Activated CD8-positive, alpha-beta memory T cell treated with anti-CD3 and anti-CD28 coated beads for 36 hours (primary cell): Measurements from ENCODE around the gene SYT8. TPM values are rescaled to one million over a fixed set of nuclear protein-coding genes. Genes with fewer than 3 reads are reported as not detected.

ENCODE experiments used
- CTCF ChIA-PET: fragments of 350-600 bp; sonication (Branson Sonifier 250); formaldehyde crosslinking; loops from one replicate; lab custom pipeline; 2021; ENCODE audit warnings: antibody characterized with exemption; lab: Charles Lee
- POLR2A ChIA-PET: fragments of 350-600 bp; sonication (Branson Sonifier 250); formaldehyde crosslinking; loops from one replicate; lab custom pipeline; 2021; ENCODE audit warnings: antibody characterized with exemption; lab: Charles Lee
- total RNA-seq, 2 experiments: library from RNA; stranded (reverse); gene quantifications; one replicate each; pipeline ENCODE4 v1.2.3, GENCODE V29; 2021

SYT8 gene
- total RNA-seq, 2 experiments from 2014 or later = not detected

DNA sequence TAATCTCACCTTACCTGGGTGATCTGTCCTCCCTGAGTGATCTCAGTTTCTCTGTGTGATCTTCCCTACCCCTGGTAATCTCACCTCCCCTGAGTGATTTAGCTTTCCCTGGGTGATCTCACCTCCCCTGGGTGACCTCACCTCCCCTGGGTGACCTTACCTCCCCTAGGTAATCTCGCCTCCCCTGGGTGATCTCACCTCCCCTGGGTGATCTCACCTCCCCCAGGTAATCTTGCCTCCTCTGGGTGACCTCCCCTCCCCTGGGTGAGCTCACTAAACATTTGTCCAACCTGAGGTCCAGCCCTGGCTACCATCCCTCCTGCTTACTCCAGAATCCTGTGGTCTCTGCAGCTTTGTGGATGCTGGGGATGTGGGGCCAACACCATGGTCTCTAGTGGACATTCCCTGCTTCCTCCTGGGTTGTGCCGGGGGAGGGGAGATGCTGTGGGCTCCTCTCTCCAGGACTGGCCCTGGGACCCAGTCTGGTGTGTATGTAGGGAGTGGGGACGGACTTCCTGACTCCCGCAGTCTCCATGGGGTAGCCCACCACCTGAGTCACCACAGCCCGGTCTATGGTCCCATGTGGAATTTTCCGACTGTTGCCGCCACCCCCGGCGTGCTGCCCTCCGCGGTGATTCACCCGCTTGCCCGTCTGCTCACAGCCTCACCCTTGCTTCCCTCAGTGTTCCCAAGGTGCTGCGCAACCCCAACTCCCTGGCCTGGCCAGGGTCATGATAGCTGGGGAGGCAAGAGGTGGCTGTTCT is 28.0 kb downstream of the SYT8 start:
- ChIA-PET POLR2A (no interaction called here), CTCF (interaction anchor here (1.0 to 1.2 kb wide), 2 partner anchors 10 to 19 kb away, joined by 3 read pairs; partner anchors contain the start of gene LSP1)

GRCh38 chr11:1863352-1864216 is 28.8 kb downstream of the SYT8 start:
- ChIA-PET CTCF (interaction anchor here (1.0 to 1.2 kb wide), 2 partner anchors 11 to 19 kb away, joined by 3 read pairs; partner anchors contain the start of gene LSP1), POLR2A (no interaction called here)

- POLR2A ChIA-PET = no interaction called here
- CTCF ChIA-PET = interaction anchor here (1.0 kb wide), 1 partner anchor 18 kb away, joined by 3 read pairs; no protein-coding TSS in a partner anchor
These were observed 29.4 kb downstream of the SYT8 start for GRCh38 chr11:1864231-1864630.

DNA sequence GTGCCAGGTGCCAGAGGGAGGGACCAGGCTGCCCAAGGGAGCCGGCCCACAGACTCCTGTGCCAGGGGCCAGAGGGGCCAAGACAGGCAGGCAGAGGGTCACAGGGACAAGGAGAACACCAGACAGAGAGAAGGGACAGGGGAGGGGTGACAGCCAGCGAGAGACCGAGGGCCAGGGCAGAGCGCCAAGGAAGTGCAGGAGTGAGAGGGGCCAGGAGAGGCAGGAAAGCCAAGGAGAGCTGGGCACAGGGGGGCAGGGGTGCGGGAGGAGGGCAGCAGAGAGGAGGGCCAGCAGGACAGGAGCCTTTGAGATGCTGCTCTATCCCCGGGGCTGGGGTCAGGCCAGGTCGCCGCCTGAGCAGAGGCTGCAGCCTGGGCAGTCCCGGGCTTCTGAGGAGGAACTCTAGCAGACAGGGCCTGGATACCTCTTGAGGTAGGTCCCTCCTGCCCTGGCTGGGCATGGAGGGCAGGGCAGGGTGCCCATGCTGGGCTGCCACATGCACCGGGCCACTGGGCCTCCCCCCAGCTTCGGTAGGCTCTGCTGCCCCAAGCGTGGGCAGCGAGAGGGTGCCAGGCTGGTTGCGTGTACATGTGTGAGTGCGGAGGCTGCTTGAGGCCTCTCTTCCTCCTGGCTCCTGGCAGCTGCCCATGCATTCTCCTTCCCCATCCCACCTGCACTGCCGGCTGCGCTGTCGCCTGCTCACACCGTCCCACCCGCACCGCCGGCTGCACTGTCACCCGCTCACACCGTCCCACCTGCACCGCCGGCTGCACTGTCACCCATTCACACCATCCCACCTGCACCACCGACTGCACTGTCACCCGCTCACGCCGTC is 30.3 kb downstream of the SYT8 start:
- ChIA-PET CTCF (interaction anchor here (1.0 to 1.5 kb wide), 2 partner anchors 17 to 19 kb away, joined by 3 to 5 read pairs; no protein-coding TSS in a partner anchor), POLR2A (no interaction called here)

- CTCF ChIA-PET = interaction anchor here (1.2 to 1.5 kb wide), 2 partner anchors 16 kb away, joined by 3 to 5 read pairs; no protein-coding TSS in a partner anchor
- POLR2A ChIA-PET = interaction anchor here (1.1 kb wide), 1 partner anchor 13 kb away, joined by 3 read pairs; no protein-coding TSS in a partner anchor
These were observed 31.4 kb downstream of the SYT8 start for GRCh38 chr11:1866226-1866625.

- POLR2A ChIA-PET = interaction anchor here (1.1 kb wide), 1 partner anchor 13 kb away, joined by 3 read pairs; no protein-coding TSS in a partner anchor
- CTCF ChIA-PET = interaction anchor here (1.2 to 1.4 kb wide), 2 partner anchors 13 to 15 kb away, joined by 3 to 4 read pairs; no protein-coding TSS in a partner anchor
These were observed 32.0 kb downstream of the SYT8 start for GRCh38 chr11:1866776-1867175.

DNA sequence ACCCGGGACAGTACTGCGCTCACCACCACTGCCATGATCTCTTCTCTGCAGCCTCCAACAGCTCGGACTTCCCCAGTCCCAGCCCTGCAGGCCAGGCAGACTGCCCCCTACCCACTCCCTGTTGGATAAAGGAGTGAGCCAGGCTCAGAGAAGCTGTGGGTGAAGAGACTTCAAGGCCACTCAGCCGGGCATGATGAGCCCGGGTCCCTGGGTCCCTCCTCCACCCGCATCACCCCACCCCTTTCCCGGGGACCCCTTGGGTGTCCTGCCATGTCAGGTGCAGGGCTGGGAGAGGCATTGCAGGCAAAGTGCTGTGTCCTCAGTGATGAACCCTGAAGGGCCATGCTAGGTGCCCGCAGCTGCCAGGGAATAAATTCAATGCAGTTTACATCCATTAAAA is 32.6 kb downstream of the SYT8 start:
- POLR2A ChIA-PET = no interaction called here
- CTCF ChIA-PET = interaction anchor here (0.6 to 1.4 kb wide), 3 partner anchors 14 to 17 kb away, joined by 3 to 4 read pairs (median 3); no protein-coding TSS in a partner anchor

DNA sequence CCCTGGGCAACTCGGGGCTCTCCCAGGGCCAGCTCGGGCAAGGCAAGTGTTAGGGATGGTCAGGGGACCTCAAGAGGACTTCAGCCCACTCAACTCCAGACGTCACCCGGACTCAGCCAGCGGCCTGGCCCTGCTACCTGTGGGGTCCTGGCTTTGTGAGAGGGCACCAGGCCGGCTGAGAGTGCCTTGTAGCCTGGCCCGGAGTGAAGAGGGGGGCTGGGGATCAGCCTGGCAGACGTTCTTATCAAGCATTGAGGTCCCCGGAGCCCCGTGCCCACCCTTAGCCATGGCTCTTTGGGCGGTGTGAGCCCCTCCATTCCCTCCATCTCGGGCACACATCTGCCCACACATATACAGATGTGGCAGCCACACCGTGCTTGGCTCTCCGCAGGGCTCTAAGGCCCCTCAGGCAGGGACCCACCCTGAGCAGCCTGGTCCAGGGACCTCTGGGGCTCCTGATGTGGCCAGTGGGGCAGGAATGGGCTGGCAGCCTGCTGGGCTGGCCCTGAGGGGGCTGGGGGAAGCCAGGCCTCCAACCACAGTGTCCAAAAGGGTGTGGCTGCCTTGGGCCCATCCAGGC is 33.4 kb downstream of the SYT8 start:
- CTCF ChIA-PET = interaction anchor here (0.6 to 3.5 kb wide), 4 partner anchors 9 to 18 kb away, joined by 3 to 14 read pairs (median 4); no protein-coding TSS in a partner anchor
- POLR2A ChIA-PET = no interaction called here

- POLR2A ChIA-PET = no interaction called here
These were observed 34.0 kb downstream of the SYT8 start for GRCh38 chr11:1868636-1869291.

DNA sequence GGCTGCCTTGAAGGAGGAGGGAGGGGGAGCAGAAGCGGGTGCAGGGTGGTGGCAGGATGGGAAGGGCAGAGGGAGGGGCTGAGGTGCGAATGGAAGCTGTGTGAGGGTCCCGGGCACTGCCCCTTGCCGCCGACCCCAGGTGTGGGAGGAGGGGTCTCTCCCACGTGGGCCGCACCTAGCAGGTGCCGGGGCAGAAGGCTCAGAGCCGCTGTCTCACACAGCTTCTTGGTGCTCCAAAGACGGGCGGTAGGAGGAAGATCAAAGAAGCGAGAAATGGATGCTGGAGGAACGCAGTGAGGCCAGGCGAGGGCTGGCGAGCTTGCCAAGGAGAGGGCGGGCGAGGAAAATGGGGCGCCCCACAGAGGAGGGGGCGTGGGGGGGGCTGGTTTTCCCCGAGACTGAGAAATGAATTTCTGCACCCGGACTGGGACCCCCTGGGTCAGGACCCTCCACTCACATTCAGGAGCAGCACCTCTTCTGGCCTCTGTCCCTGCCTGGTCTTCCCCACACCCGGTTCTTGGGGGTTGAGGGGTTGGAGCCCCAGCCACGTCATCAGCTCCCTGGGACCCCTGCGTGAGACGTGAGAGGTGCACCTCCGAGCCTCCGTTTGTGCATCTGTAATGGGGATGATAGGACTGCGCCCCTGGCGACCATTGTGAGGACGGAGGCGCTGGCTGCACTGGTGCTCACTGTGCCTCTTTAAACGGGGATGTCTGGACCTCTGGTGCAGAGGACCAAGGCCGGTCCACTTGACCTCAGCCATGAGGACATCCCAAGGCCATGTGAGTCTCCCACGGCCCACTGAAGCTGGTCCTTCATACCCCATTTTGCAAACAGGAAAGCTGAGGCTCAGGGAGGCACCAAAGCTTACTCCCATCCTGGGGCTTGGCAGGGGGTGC is 34.9 kb downstream of the SYT8 start:
- POLR2A ChIA-PET = no interaction called here
- CTCF ChIA-PET = interaction anchor here (1.4 to 3.5 kb wide), 5 partner anchors 10 to 176 kb away, joined by 3 to 14 read pairs (median 8); no protein-coding TSS in a partner anchor

More at GRCh38 chr11:1868636-1869291, 34.0 kb downstream of the SYT8 start:
- CTCF ChIA-PET = interaction anchor here (1.5 to 3.5 kb wide), 2 partner anchors 9 to 14 kb away, joined by 5 to 14 read pairs; no protein-coding TSS in a partner anchor

- ChIA-PET CTCF (interaction anchor here (1.4 to 3.5 kb wide), 4 partner anchors 11 to 176 kb away, joined by 3 to 14 read pairs (median 8); no protein-coding TSS in a partner anchor), POLR2A (interaction anchor here (1.0 to 1.1 kb wide), 2 partner anchors 12 to 19 kb away, joined by 3 read pairs; no protein-coding TSS in a partner anchor)
These were observed 35.5 kb downstream of the SYT8 start for GRCh38 chr11:1870326-1870696.

GRCh38 chr11:1870721-1871466 is 36.1 kb downstream of the SYT8 start:
- POLR2A ChIA-PET = interaction anchor here (1.0 to 1.1 kb wide), 2 partner anchors 11 to 18 kb away, joined by 3 read pairs; no protein-coding TSS in a partner anchor
- CTCF ChIA-PET = interaction anchor here (1.4 to 3.5 kb wide), 4 partner anchors 10 to 177 kb away, joined by 3 to 14 read pairs (median 8); no protein-coding TSS in a partner anchor

DNA sequence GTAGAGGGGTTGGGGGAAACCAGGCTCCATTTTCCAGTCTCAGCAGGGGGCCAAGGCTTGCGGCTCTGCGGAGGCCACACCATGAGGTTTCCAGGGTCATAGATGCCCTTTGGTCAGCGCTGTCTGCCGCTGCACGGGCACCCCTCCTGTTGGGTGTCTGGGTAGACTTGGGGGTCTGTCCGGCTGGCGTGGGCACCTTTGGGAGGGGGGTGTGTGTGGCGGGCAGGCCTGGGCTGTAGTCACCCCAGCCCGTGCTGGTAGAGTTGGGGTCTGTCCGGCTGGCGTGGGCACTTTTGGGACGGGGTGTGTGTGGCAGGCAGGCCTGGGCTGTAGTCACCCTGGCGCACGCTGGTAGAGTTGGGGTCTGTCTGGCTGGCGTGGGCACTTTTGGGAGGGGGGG is 36.7 kb downstream of the SYT8 start:
- ChIA-PET POLR2A (interaction anchor here (1.1 kb wide), 1 partner anchor 10 kb away, joined by 3 read pairs; no protein-coding TSS in a partner anchor), CTCF (interaction anchor here (1.7 to 3.5 kb wide), 2 partner anchors 11 to 178 kb away, joined by 8 to 14 read pairs; no protein-coding TSS in a partner anchor)

DNA sequence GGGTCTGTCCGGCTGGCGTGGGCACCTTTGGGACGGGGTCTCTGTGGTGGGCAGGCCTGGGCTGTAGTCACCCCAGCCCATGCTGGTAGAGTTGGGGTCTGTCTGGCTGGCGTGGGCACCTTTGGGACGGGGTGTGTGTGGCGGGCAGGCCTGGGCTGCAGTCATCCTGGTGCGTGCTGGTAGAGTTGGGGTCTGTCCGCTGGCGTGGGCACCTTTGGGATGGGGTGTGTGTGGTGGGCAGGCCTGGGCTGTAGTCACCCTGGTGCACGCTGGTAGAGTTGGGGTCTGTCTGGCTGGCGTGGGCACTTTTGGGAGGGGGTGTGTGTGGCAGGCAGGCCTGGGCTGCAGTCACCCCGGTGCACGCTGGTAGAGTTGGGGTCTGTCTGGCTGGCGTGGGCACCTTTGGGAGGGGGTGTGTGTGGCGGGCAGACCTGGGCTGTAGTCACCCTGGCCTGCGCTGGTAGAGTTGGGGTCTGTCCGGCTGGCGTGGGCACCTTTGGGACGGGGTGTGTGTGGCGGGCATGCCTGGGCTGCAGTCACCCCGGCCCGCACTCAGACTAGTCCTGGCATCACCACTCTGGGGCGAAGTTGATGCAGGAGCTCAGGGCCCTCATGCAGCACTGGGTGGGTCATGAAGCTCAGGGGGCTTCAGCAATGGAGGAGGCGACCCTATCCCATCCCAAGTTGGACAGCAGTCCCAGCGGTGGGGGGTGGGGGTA is 37.6 kb downstream of the SYT8 start:
- ChIA-PET POLR2A (no interaction called here), CTCF (interaction anchor here (1.4 kb wide), 1 partner anchor 10 kb away, joined by 5 read pairs; no protein-coding TSS in a partner anchor)
